A673 (cell line): ENCODE data around the gene ACP1. TPM values are rescaled to one million over a fixed set of nuclear protein-coding genes. Genes with fewer than 3 reads are reported as not detected.

Experiments used
- BruUV-seq: library from RNA; stranded (reverse); fragments of 400-500 nt; replicated peaks from 2 replicates; lab custom pipeline; 2021; lab: Mats Ljungman, UMichigan
- CTCF ChIA-PET: fragments of 300-600 bp; sonication (Branson Sonifier 250); formaldehyde crosslinking; loops from one replicate; lab custom pipeline; 2022; ENCODE audit warnings: antibody characterized with exemption; lab: Charles Lee
- POLR2A ChIA-PET: fragments of 300-600 bp; sonication (Branson Sonifier 250); formaldehyde crosslinking; loops from one replicate; lab custom pipeline; 2022; ENCODE audit warnings: antibody characterized with exemption; ENCODE audit not compliant: low non-redundant PET; lab: Charles Lee
- DNase-seq: peaks from one replicate; pipeline ENCODE4 v3.0.0-alpha.2; 2015; ENCODE audit warnings: low spot score
- H3K27ac ChIP-seq: fragments of 200-600 bp; sonication (generic); 2 replicates; pipeline ENCODE4 v1.5.1; 2016; ENCODE audit warnings: mixed run types, low read depth, mild to moderate bottlenecking, mixed read lengths, antibody characterized with exemption, low read length; ENCODE audit not compliant: poor library complexity, severe bottlenecking
- H3K27me3 ChIP-seq: fragments of 200-600 bp; sonication (generic); replicated peaks from 2 replicates; pipeline ENCODE4 v1.6.1; 2017; ENCODE audit warnings: mixed run types, low read depth, mild to moderate bottlenecking, mixed read lengths, antibody characterized with exemption, low read length; ENCODE audit not compliant: insufficient read depth, poor library complexity
- H3K36me3 ChIP-seq: fragments of 200-600 bp; sonication (generic); 2 replicates; pipeline ENCODE4 v1.6.1; 2016; ENCODE audit warnings: mixed run types, mild to moderate bottlenecking, mixed read lengths, antibody characterized with exemption, low read length; ENCODE audit not compliant: insufficient read depth, poor library complexity, severe bottlenecking
- H3K4me1 ChIP-seq: fragments of 200-600 bp; sonication (generic); 2 replicates; pipeline ENCODE4 v1.6.1; 2017; ENCODE audit warnings: mixed run types, mild to moderate bottlenecking, mixed read lengths, antibody characterized with exemption, low read length; ENCODE audit not compliant: insufficient read depth, poor library complexity, severe bottlenecking
- H3K4me3 ChIP-seq: fragments of 200-600 bp; sonication (generic); 2 replicates; pipeline ENCODE4 v1.5.1; 2016; ENCODE audit warnings: low read depth, mixed run types, mild to moderate bottlenecking, mixed read lengths, low read length; ENCODE audit not compliant: poor library complexity, severe bottlenecking
- H3K9me3 ChIP-seq: fragments of 200-600 bp; sonication (generic); 2 replicates; pipeline ENCODE4 v1.6.1; 2016; ENCODE audit warnings: mixed run types, low read depth, mild to moderate bottlenecking, mixed read lengths, antibody characterized with exemption, low read length; ENCODE audit not compliant: poor library complexity, severe bottlenecking
- EZH2 ChIP-seq: fragments of 200-600 bp; sonication (generic); IDR thresholded peaks from 2 replicates; pipeline ENCODE4 v1.6.1; 2017; ENCODE audit warnings: borderline replicate concordance, low read depth, mild to moderate bottlenecking, mixed read lengths, antibody characterized with exemption, low read length; ENCODE audit not compliant: poor library complexity, severe bottlenecking
- intact Hi-C: fragments of 100-400 bp; cut with micrococcal nuclease; formaldehyde crosslinking; loops from one replicate; pipeline ENCODE4 v1.10.0; 2022; ENCODE audit not compliant: unreplicated experiment
- total RNA-seq: library from RNA; stranded (reverse); gene quantifications from 2 replicates; pipeline ENCODE4 v1.2.3, GENCODE V29; 2021
- TF ChIP-seq, protein P1 (sequence below): fragments of 300-800, 200-600 bp; sonication (generic); conservative IDR thresholded peaks from 2 replicates; pipeline ENCODE4 v1.5.1; 2017; ENCODE audit warnings: low read depth, mild to moderate bottlenecking, antibody characterized with exemption, low read length, moderate library complexity, mixed read lengths

Gene ACP1
- total RNA-seq, 1 experiment from 2014 or later = 161 TPM

DNA sequence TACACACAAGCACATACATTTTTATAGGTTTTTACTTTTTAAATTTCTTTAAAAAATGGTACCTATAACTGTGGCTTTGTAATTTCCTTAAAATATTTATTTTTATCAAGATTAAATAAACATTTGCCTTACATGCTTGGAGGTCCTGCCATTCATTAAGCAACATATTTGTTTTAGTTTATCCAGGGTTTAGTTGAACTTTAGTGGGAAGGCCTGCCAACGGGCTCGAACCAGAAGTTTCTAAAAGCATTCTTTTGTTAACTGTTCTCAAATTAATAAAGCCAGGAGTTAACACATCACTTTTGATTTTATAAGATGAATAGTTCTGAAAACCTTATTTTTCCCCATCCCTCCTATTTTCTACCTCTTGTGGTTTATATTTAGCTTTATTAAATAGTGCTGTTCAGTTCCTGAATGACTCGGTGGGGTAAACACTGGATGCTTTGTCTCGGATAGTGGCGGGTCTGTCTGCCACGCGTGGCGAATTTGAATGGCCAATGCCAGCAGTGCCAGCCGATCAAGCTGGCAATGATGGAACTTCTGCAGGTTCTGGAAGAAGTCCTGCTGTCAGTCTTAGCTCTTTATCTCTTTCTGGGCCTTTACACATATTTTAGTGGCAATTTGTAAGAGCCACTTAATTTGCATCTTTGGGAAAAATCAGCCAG is 33.1 kb upstream of the ACP1 start:
- Histone ChIP-seq H3K36me3 (peaks cover 4% of the 10 kb centered on the region), H3K9me3 (no peaks in the 10 kb centered on the region), H3K4me1 (no peaks in the 10 kb centered on the region), H3K4me3 (no peak overlapping the region), H3K27ac (no peak overlapping the region), H3K27me3 (no peaks in the 10 kb centered on the region)
- POLR2A ChIA-PET = no interaction called here
- intact Hi-C loops = no loop called here
- CTCF ChIA-PET = no interaction called here
- no peak for DNase-seq
- no peak for TF ChIP-seq EZH2
- TF ChIP-seq, protein P1, sequence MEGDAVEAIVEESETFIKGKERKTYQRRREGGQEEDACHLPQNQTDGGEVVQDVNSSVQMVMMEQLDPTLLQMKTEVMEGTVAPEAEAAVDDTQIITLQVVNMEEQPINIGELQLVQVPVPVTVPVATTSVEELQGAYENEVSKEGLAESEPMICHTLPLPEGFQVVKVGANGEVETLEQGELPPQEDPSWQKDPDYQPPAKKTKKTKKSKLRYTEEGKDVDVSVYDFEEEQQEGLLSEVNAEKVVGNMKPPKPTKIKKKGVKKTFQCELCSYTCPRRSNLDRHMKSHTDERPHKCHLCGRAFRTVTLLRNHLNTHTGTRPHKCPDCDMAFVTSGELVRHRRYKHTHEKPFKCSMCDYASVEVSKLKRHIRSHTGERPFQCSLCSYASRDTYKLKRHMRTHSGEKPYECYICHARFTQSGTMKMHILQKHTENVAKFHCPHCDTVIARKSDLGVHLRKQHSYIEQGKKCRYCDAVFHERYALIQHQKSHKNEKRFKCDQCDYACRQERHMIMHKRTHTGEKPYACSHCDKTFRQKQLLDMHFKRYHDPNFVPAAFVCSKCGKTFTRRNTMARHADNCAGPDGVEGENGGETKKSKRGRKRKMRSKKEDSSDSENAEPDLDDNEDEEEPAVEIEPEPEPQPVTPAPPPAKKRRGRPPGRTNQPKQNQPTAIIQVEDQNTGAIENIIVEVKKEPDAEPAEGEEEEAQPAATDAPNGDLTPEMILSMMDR = no peak
- BruUV-seq = no TSS peak

- no peaks in the 10 kb centered on the region for H3K9me3 ChIP-seq
- H3K4me1 ChIP-seq = no peaks in the 10 kb centered on the region
- no TSS peak for BruUV-seq
- intact Hi-C loops = no loop called here
- H3K27ac ChIP-seq = no peak overlapping the region
- no peaks in the 10 kb centered on the region for H3K27me3 ChIP-seq
- H3K36me3 ChIP-seq = peaks cover 4% of the 10 kb centered on the region
- TF ChIP-seq EZH2 = no peak
- TF ChIP-seq, protein P1 = no peak
- ChIA-PET CTCF (no interaction called here), POLR2A (no interaction called here)
- DNase-seq = no peak
- no peak overlapping the region for H3K4me3 ChIP-seq
These were observed 31.7 kb upstream of the ACP1 start for GRCh38 chr2:233030-233429.

- H3K27ac ChIP-seq = no peak overlapping the region
- peaks cover 4% of the 10 kb centered on the region for H3K36me3 ChIP-seq
- H3K27me3 ChIP-seq = no peaks in the 10 kb centered on the region
- H3K9me3 ChIP-seq = no peaks in the 10 kb centered on the region
- H3K4me1 ChIP-seq = no peaks in the 10 kb centered on the region
- DNase-seq = no peak
- intact Hi-C loops = no loop called here
- POLR2A ChIA-PET = no interaction called here
- TF ChIP-seq, protein P1 = no peak
- no peak for TF ChIP-seq EZH2
- no TSS peak for BruUV-seq
- H3K4me3 ChIP-seq = no peak overlapping the region
- CTCF ChIA-PET = no interaction called here
These were observed 30.3 kb upstream of the ACP1 start for GRCh38 chr2:234421-234820.
